Hematopoietic multipotent progenitor cell treated with erythropoietin and hydrocortisone succinate and interleukin-3 and kit ligand, for 15 days (in vitro differentiated cells): ENCODE data around the gene TCF19.
"Not testable (repeated sequence)": the region's sequence is repeated elsewhere in the genome, so short reads cannot be mapped to it uniquely, and the experiment has no call there.

Experiments used
- DNase-seq: peaks from one replicate; pipeline ENCODE4 v3.0.0-alpha.2; 2015; ENCODE audit warnings: low spot score

Gene TCF19

GRCh38 chr6:31162463-31163165, 4.2 kb downstream of the TCF19 start:
- DNase-seq = no peak

GRCh38 chr6:31163922-31164321, 5.5 kb downstream of the TCF19 start:
- peak; percentile 21 for DNase-seq

GRCh38 chr6:31164475-31165063, 6.2 kb downstream of the TCF19 start:
- not testable (repeated sequence) for DNase-seq

GRCh38 chr6:31165064-31165832, 6.9 kb downstream of the TCF19 start:
- not testable (repeated sequence) for DNase-seq

- DNase-seq = no peak
Measured at GRCh38 chr6:31165986-31166385, 7.6 kb downstream of the TCF19 start.

- no peak for DNase-seq
Measured at GRCh38 chr6:31168606-31169005, 10.2 kb downstream of the TCF19 start.

GRCh38 chr6:31169123-31169857, 10.9 kb downstream of the TCF19 start:
- no peak for DNase-seq

GRCh38 chr6:31169858-31170599, 11.6 kb downstream of the TCF19 start:
- not testable (repeated sequence) for DNase-seq

GRCh38 chr6:31170600-31170881, 12.2 kb downstream of the TCF19 start, which contains the start of gene POU5F1:
Gene POU5F1, minus strand, starts transcription at chr6:31170682. Its CDS starts 62 bp downstream, at chr6:31170620.
- DNase-seq = no peak

- no peak for DNase-seq
Measured at GRCh38 chr6:31170987-31171671, 12.7 kb downstream of the TCF19 start.

- no peak for DNase-seq
Measured at GRCh38 chr6:31171931-31172905, 13.8 kb downstream of the TCF19 start.

- DNase-seq = no peak
Measured at GRCh38 chr6:31172973-31173384, 14.6 kb downstream of the TCF19 start.

- no peak for DNase-seq
Measured at GRCh38 chr6:31173406-31173805, 15.0 kb downstream of the TCF19 start.

- no peak for DNase-seq
Measured at GRCh38 chr6:31174378-31174777, 16.0 kb downstream of the TCF19 start.

- no peak for DNase-seq
Measured at GRCh38 chr6:31175971-31176370, 17.6 kb downstream of the TCF19 start.

GRCh38 chr6:31178143-31179041, 20.0 kb downstream of the TCF19 start:
- DNase-seq = no peak

GRCh38 chr6:31179042-31179386, 20.6 kb downstream of the TCF19 start:
- no peak for DNase-seq

- no peak for DNase-seq
Measured at GRCh38 chr6:31179896-31180295, 21.5 kb downstream of the TCF19 start.

GRCh38 chr6:31180500-31180899, 22.1 kb downstream of the TCF19 start:
- peak; percentile 79 for DNase-seq
